HG03565 (cell line): ENCODE data around the gene C16orf90.
"Not testable (repeated sequence)": the region's sequence is repeated elsewhere in the genome, so short reads cannot be mapped to it uniquely, and the experiment has no call there.

Source experiments
- ATAC-seq: cut with Tn5 transposase; IDR thresholded peaks from one replicate; pipeline ENCODE4 v1.9.1; 2021; ENCODE audit warnings: mild to moderate bottlenecking, moderate library complexity; ENCODE audit not compliant: unreplicated experiment

The C16orf90 gene

DNA sequence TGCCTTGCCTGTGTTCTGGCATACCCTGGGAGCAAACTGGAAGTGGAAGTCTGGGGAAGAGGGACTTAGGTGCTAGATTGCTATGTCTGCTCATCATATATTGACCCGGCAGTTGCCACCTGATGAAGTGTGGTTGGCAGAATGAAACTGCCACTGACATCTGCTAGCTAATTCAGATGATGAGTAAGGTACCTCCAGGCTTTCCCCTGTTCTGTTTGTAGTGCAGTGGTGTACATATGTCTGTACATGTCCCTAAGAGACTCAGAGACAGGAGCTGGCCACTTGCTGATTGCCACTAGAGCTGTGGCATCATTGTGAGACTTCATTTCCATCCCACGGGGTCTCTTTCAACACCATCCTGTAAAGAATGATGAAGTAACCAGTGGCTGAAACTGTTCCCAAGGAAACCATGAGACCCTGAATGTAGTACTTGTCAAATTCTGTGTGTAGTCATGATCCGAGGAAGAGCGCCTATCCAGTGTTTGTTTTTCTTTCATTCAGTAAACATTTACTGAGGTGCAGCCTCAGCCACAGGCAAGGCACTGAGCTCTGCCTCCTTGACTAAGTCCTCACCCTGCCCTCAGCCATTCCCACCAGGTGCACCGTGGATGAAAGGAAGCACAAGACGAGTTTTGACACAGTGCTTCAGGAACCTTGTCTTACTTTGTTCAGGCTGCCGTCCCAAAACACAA lies 18.7 kb upstream of the C16orf90 start:
- no peak for ATAC-seq

DNA sequence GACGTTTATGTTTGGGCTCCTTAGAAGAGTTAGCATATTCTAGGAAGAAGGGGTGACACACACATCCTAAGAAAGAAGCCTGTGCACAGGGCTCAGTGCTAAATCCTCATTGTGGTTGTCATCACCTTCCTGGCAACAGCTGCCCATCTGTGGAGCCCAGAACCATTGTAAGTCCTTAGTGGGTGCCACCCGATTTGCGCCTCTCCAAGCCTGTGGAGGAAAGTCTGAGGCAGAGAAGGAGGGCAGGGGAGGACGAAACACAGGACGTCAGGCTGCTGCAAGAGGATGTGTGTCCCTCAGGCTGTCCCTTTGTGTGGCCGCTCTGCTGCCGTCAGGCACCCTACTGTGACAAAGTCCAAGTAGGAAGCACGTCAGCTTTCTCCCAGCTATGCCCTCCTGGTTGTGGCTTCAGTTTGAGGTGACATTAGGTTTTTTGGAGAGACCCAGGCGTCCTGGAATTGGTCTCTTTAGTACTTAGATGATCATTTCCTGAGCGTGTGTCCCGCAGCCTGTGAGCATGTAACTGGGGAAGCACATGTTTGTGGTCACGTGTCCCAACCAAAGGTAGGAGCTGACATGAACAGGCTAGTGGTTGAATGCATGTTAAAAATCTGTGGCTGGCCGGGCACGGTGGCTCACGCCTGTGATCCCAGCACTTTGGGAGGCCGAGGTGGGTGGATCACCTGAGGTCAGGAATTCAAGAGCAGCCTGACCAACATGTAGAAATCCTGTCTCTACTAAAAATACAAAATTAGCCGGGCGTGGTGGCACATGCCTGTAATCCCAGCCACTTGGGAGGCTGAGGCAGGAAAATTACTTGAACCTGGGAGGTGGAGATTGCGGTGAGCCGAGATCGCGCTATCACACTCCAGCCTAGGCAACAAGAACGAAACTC lies 16.2 kb upstream of the C16orf90 start:
- ATAC-seq, result no peak

DNA sequence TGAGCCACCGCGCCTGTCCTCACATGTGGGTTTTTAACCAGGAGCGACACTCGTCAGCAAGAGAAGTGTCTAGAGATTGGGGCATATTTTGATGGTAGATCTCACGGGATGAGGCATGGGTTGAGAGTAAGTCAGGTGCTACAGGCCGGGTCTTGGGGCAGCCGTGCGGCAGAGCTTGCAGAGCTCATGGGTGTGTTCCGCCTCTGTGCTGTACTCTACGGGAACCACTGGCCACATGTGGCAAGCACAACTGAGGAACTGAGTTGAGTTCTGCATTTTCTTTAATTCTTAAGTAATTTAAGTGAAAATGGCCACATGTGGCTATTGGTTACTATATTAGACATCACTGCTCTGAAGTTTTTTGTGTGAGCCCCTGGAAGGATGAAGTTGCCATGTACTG lies 15.1 kb upstream of the C16orf90 start:
- ATAC-seq, result no peak

DNA sequence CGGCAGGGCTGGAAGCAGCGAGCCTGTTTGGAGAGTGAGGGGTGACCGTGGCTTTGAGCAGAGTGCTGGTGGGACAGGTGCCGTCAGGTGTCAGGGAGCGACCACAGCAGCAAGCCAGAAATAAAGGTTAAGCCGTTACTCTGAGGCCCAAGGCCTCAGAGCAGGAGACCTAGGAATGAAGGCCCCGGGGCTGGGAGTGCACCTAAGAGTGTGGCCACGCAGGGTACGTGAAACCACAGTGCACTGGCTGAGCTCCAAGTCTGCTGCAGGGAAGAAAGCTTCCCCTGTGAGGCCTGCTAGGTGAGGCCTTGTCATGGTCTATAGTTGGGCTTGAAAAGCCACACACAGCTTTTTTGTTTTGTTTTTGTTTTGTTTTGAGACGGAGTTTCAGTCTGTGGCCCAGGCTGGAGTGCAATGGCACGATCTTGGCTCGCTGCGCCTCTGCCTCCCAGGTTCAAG lies 14.2 kb upstream of the C16orf90 start:
- no peak for ATAC-seq

DNA sequence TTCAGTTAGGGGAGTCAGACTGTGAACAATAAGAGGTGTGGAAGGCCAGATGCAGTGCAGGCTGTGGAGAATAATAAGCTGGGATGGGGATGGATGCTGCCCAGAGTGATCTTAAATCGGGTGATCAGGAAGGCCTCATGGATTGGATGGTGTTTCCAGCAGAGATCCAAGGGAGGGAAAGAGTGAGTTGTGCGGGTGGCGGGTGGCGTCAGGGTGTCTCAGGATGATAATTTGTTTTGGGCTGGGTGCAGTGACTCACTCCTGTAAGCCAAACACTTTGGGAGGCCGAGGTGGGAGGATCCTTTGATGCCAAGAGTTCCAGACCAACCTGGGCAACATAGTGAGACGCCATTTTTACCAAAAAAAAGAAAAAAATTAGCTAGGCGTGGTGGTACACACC lies 13.4 kb upstream of the C16orf90 start:
- ATAC-seq, result no peak

- no peak for ATAC-seq
Observed at GRCh38 chr16:3503523-3503922, 8.2 kb upstream of the C16orf90 start.

GRCh38 chr16:3501783-3502400 lies 6.6 kb upstream of the C16orf90 start:
- no peak for ATAC-seq

- ATAC-seq, result not testable (repeated sequence)
Observed at GRCh38 chr16:3501412-3501761, 6.1 kb upstream of the C16orf90 start.

DNA sequence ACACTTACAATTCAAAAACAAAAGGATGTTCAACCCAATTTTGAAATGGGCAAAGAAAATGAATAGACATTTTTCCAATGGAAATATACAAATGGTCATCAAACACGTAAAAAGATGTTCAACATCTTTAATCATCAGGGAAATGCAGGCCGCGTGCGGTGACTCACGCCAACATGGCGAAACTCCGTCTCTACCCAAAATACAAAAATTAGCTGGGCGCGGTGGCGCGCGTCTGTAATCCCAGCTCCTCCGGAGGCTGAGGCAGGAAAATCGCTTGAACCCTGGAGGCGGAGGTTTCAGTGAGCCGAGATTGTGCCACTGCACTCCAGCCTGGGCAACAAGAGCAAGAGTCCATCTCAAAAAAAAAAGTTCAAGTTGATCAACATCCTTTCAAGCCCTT lies 3.7 kb upstream of the C16orf90 start:
- ATAC-seq, result no peak

GRCh38 chr16:3497771-3498170 lies 2.5 kb upstream of the C16orf90 start:
- ATAC-seq, result no peak

DNA sequence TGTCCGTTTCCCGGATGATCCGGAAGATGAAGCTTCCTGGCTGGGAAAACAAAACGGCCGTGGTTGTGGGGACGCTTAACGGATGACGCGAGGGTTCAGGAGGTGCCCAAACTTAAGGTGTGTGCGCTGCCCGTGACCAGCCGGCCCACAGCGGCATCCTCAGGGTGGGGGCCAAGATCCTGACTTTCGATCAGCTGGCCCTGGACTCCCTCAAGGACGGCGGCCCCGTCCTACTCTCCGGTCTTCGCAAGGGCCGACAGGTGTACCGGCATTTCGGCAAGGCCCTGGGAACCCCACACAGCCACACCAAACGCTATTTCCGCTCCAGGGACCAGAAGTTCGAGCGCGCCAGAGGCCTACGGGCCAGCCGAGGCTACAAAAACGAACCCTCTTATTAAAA lies 1.1 kb upstream of the C16orf90 start:
- no peak for ATAC-seq

DNA sequence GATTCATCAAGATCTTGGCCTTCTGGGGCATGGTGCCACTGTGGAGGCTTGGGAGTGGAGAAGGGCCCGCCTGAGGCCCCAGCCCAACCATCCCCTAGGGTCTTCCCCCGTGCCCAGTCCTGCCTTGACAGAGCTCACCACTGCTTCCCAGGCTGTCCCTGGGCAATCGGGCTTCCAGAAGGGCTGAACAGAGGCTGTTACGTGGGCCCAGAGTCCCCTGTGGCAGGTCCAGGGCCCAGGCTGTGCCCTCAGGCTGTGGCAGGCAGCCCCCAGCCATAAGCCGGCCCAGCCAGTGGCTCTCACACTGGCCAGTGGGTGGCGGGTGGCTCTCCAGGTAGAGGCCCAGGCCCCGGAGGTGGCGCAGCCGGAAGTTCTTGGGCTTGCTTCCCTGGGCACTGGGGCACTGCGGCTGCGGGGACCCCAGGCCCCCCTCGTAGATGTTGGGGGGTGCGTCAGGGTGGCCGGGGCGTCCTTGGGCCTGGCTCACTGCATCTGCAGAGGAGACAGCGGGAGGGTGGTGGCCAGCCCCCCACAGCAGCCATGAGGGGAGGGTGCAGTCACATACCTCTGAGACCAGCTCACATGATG lies 809 bp downstream of the C16orf90 start:
- no peak for ATAC-seq

DNA sequence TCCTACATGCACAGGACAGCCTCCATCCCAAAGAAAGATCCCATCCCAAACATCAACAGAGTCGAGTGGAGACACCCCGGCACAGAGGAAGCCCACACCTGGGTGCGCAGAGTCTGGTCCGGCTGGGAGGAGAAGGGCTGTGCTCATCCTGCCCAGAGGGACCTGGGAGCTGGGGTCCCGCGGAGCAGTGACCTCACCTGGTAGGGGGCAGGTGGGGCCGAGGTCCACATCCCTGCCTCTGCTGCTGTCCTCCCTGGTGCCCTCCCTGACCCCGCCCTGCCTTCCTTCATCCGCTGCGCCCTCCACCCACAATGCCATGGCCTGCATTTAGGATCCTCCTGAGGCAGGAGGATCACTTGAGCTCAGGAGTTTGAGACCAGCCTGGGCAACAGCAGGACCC lies 2.9 kb downstream of the C16orf90 start:
- no peak for ATAC-seq

DNA sequence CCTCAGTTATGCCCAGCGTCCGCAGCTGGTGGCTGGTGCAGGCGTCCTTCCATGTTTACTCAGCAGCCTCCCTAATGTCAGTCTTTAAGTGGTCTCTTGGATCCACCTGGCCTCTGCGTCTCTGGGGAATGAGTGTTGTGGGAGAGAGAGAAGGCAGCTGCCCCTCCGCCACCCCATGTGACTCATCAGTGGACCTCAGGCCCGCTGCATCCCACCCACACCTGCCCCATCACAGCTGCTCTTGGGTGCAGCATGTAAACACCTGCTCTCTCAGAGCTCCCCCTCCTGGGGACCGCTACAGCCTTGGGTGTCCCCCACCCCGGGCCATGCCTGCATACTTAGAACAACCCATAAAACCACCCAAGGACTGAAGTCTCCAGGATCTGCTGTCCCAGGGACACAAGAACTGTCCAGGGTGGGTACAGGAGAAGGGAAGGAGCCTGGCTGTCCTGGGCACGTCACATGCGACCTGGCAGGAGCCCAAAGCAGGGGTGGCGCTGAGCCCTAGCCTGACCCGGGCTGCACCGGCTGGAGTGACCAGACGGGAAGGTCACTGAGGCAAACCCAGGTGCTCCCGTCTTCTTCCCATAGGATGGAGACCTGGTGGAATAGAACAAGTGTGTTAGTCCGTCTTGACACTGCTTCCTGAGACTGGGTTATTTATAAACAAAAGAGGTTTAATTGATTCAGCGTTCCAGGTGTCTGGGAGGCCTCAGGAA lies 4.2 kb downstream of the C16orf90 start:
- no peak for ATAC-seq

DNA sequence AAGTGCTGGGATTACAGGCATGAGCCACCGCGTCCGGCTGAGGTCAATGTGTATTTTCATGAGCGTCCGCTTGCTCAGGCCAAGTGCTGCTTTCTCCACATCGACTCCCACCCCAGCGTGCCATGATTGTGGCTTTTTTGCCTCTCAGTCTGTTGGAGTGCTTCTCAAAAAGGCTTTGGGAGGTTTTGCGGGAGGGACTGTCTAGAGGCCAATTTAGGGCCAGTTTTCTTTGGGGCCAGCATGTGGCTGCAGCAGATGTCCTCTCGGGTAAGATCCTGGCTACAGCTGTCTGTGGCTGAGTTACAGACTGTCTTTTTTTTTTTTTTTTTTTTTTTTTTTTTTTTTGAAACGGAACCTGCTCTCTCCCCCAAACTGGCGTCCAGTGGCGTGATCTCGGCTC lies 6.5 kb downstream of the C16orf90 start:
- ATAC-seq, result no peak

- ATAC-seq, result no peak
Observed at GRCh38 chr16:3487521-3488410, 7.5 kb downstream of the C16orf90 start.

DNA sequence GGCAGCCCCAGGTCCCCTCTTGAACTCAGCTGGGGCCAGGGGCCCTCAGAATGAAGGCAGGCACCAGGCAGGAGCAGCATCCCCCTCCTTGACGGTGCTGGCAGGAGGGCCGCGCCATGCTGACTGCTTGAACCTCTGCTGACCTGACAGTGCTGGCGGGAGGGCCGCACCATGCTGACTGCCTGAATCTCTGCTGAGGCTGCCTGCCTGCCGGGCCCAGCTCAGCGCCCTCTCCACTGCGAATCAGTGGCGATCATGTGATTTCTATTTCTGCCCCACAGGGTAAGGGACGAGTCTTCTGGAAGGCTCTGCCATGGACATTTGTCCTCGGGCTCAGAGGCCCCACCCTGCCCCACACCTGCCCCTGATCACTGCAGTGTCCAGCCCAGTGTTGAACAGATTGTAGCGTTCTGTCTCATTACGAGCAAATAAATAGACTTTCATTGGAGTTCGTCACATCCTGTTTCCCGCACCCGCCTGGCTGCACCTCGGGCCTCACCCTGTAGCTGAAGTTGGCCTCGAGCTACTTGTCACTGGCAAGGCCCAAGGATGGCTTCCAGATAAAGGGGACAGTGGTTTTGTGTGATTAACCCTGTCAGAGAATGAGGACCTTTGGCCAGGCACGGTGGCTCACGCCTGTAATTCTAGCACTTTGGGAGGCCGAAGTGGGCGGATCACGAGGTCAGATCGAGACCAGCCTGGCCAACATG lies 8.6 kb downstream of the C16orf90 start:
- ATAC-seq, result no peak

DNA sequence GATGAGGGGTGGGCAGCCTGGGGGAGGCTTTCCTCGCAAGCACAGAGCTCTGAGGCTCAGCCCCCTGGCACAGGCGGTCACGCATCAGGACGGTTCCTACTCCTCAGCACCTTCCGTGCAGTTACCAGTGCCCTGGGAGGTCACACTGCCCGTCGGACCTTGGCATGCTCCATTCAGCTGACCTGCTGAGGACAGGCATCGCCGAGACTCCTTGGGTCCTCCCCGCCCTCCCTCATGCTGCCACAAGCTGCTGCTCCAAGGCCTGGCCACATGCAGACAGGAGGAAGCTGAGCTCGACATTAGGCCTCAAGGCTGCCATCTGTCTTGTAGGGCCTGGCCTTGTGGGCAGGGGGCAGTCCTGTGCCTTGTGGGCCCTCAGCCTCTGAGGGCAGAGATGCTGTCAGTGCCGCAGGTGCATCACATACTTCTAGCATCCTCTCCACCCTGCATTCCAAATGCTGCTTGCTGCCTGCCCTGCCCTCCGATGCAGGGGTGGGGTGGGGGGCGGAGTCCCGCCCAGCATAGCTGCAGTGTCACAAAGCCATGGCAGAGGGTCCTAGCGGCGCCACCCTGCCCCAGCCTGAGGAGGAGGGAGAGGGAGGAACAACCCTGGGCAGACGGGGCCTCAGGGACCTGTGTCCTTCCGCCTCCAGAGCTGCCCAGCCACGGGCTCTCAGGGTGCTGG lies 9.3 kb downstream of the C16orf90 start:
- no peak for ATAC-seq
